HepG2 (cell line): ENCODE results near the gene PTCD3. TPM values are rescaled to one million over a fixed set of nuclear protein-coding genes. Genes with fewer than 3 reads are reported as not detected.

Experiments
- CC2D1A ChIP-seq: sonication (generic); formaldehyde crosslinking; IDR thresholded peaks from 2 replicates; pipeline ENCODE4 v1.8.1; 2023; ENCODE audit warnings: mild to moderate bottlenecking, missing genetic modification reagents
- CTCF ChIP-seq: sonication (generic); formaldehyde crosslinking; IDR thresholded peaks from 2 replicates; pipeline ENCODE4 v1.5.0; 2020; ENCODE audit warnings: mild to moderate bottlenecking, missing genetic modification reagents, moderate library complexity
- GPBP1L1 ChIP-seq: sonication (generic); formaldehyde crosslinking; IDR thresholded peaks from 2 replicates; pipeline ENCODE4 v1.5.0; 2020; ENCODE audit warnings: mild to moderate bottlenecking, missing genetic modification reagents
- KDM1A ChIP-seq: IDR thresholded peaks from 2 replicates; pipeline ENCODE4 v1.6.1; 2016; ENCODE audit warnings: missing compliant biosample characterization
- RNF2 ChIP-seq: fragments of 450-650 bp; conservative IDR thresholded peaks from 2 replicates; pipeline ENCODE4 v1.6.1; 2016; ENCODE audit warnings: low read depth
- SP4 ChIP-seq: sonication (generic); formaldehyde crosslinking; IDR thresholded peaks from 2 replicates; pipeline ENCODE4 v1.8.1; 2023; ENCODE audit warnings: mild to moderate bottlenecking, missing genetic modification reagents
- TERF1 ChIP-seq: sonication (generic); formaldehyde crosslinking; IDR thresholded peaks from 2 replicates; pipeline ENCODE4 v1.8.0; 2022; ENCODE audit warnings: mild to moderate bottlenecking, missing genetic modification reagents, moderate library complexity
- TFE3 ChIP-seq: IDR thresholded peaks from 2 replicates; pipeline ENCODE4 v1.6.1; 2016
- TP53 ChIP-seq: sonication (generic); formaldehyde crosslinking; conservative IDR thresholded peaks from 2 replicates; pipeline ENCODE4 v1.4.0; 2020; ENCODE audit warnings: missing genetic modification reagents
- ZFP41 ChIP-seq: sonication (generic); formaldehyde crosslinking; IDR thresholded peaks from 2 replicates; pipeline ENCODE4 v1.4.0; 2020; ENCODE audit warnings: mild to moderate bottlenecking, missing genetic modification reagents, borderline replicate concordance
- ZNF138 ChIP-seq: sonication (generic); formaldehyde crosslinking; IDR thresholded peaks from 2 replicates; pipeline ENCODE4 v1.5.0; 2020; ENCODE audit warnings: mild to moderate bottlenecking, low read depth, missing genetic modification reagents
- ZSCAN21 ChIP-seq: sonication (generic); formaldehyde crosslinking; IDR thresholded peaks from 2 replicates; pipeline ENCODE4 v1.8.0; 2022; ENCODE audit warnings: mild to moderate bottlenecking, missing genetic modification reagents, moderate library complexity, borderline replicate concordance
- polyA plus RNA-seq, 8 experiments: library from polyadenylated mRNA; depleted of rRNA in 3 of 8; stranded (reverse) in 7 of 8; unstranded in 1 of 8; fragments of >200 nt; fragmentation: Illumina TruSeq in 4 of 8; extraction: Trizol in 4 of 8; gene quantifications; 2 replicates each; pipeline versions ENCODE4 v1.2.1 to v1.2.3, GENCODE V29; 2011 to 2016; ENCODE audit warnings: low read depth in 4 of 8, missing spikeins in 1 of 8, mixed read lengths in 1 of 8; ENCODE audit not compliant: insufficient read depth in 1 of 8
- total RNA-seq, 5 experiments: library from RNA; depleted of rRNA; stranded (reverse); fragments of >200 nt; fragmentation: Illumina TruSeq; extraction: Trizol; gene quantifications; 2 replicates each; pipeline ENCODE4 v1.2.3, GENCODE V29; 2016; ENCODE audit warnings: low read depth in 1 of 5
- TF ChIP-seq, protein P1 (sequence below): sonication (generic); formaldehyde crosslinking; IDR thresholded peaks from 2 replicates; pipeline ENCODE4 v1.8.0; 2022; ENCODE audit warnings: mild to moderate bottlenecking, missing genetic modification reagents, moderate library complexity
- TF ChIP-seq, protein P2 (sequence below): sonication (generic); formaldehyde crosslinking; IDR thresholded peaks from 2 replicates; pipeline ENCODE4 v1.4.0; 2020; ENCODE audit warnings: mild to moderate bottlenecking, low read depth, missing genetic modification reagents
- TF ChIP-seq, protein P3 (sequence below): sonication (generic); formaldehyde crosslinking; IDR thresholded peaks from 2 replicates; pipeline ENCODE4 v1.4.0; 2020; ENCODE audit warnings: missing genetic modification reagents, borderline replicate concordance
- TF ChIP-seq, protein P4 (sequence below): sonication (generic); formaldehyde crosslinking; IDR thresholded peaks from 2 replicates; pipeline ENCODE4 v1.8.1; 2022; ENCODE audit warnings: low read depth, mild to moderate bottlenecking, missing genetic modification reagents

Gene PTCD3
- total and polyA plus RNA-seq, 2 of the 13 experiments (the other 11 are each of a cell fraction or from before 2014, with no cell fraction given), result 124 to 309 TPM

GRCh38 chr2:86105252-86105968 lies 625 bp upstream of the PTCD3 start, which contains the start of gene POLR1A (continued):
- 0 out of 2 replicates have a peak, but pooled peaks have one; percentile 13 for TF ChIP-seq SP4 (CRISPR knock-in tag)
- no peak for TF ChIP-seq ZSCAN21 (CRISPR knock-in tag)
- no peak for TF ChIP-seq CTCF
- TF ChIP-seq, protein P1, sequence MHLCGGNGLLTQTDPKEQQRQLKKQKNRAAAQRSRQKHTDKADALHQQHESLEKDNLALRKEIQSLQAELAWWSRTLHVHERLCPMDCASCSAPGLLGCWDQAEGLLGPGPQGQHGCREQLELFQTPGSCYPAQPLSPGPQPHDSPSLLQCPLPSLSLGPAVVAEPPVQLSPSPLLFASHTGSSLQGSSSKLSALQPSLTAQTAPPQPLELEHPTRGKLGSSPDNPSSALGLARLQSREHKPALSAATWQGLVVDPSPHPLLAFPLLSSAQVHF (CRISPR knock-in tag), result no peak
- TF ChIP-seq, protein P2, sequence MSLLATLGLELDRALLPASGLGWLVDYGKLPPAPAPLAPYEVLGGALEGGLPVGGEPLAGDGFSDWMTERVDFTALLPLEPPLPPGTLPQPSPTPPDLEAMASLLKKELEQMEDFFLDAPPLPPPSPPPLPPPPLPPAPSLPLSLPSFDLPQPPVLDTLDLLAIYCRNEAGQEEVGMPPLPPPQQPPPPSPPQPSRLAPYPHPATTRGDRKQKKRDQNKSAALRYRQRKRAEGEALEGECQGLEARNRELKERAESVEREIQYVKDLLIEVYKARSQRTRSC, result no peak
- TF ChIP-seq GPBP1L1, result no peak
- TF ChIP-seq RNF2, result no peak
- 0 out of 2 replicates have a peak, but pooled peaks have one; percentile 54 for TF ChIP-seq ZFP41 (CRISPR knock-in tag)
- TF ChIP-seq TFE3 (CRISPR knock-in tag), result peak; percentile 47; the same call in 1 of the 2 replicates
- TF ChIP-seq, protein P3, sequence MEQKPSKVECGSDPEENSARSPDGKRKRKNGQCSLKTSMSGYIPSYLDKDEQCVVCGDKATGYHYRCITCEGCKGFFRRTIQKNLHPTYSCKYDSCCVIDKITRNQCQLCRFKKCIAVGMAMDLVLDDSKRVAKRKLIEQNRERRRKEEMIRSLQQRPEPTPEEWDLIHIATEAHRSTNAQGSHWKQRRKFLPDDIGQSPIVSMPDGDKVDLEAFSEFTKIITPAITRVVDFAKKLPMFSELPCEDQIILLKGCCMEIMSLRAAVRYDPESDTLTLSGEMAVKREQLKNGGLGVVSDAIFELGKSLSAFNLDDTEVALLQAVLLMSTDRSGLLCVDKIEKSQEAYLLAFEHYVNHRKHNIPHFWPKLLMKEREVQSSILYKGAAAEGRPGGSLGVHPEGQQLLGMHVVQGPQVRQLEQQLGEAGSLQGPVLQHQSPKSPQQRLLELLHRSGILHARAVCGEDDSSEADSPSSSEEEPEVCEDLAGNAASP (CRISPR knock-in tag), result peak; percentile 58; the same call in 1 of the 2 replicates
- TF ChIP-seq CC2D1A (CRISPR knock-in tag), result no peak
- no peak for TF ChIP-seq ZNF138 (CRISPR knock-in tag)
- TF ChIP-seq, protein P4, sequence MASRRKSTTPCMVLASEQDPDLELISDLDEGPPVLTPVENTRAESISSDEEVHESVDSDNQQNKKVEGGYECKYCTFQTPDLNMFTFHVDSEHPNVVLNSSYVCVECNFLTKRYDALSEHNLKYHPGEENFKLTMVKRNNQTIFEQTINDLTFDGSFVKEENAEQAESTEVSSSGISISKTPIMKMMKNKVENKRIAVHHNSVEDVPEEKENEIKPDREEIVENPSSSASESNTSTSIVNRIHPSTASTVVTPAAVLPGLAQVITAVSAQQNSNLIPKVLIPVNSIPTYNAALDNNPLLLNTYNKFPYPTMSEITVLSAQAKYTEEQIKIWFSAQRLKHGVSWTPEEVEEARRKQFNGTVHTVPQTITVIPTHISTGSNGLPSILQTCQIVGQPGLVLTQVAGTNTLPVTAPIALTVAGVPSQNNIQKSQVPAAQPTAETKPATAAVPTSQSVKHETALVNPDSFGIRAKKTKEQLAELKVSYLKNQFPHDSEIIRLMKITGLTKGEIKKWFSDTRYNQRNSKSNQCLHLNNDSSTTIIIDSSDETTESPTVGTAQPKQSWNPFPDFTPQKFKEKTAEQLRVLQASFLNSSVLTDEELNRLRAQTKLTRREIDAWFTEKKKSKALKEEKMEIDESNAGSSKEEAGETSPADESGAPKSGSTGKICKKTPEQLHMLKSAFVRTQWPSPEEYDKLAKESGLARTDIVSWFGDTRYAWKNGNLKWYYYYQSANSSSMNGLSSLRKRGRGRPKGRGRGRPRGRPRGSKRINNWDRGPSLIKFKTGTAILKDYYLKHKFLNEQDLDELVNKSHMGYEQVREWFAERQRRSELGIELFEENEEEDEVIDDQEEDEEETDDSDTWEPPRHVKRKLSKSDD (CRISPR knock-in tag), result no peak
- no peak for TF ChIP-seq TP53 (CRISPR knock-in tag)
- TF ChIP-seq TERF1 (CRISPR knock-in tag), result no peak
- TF ChIP-seq KDM1A (CRISPR knock-in tag), result no peak
